Karpas-422 (cell line): Measurements from ENCODE around the gene RSAD1. TPM values are rescaled to one million over a fixed set of nuclear protein-coding genes. Genes with fewer than 3 reads are reported as not detected.

ENCODE experiments used
- DNase-seq: peaks from one replicate; pipeline ENCODE4 v3.0.0-alpha.2; 2015
- H2AFZ ChIP-seq: fragments of 200-600 bp; sonication (generic); 2 replicates; pipeline ENCODE4 v1.6.1; 2014; ENCODE audit warnings: antibody characterized with exemption, low read length, mixed read lengths
- H3K27ac ChIP-seq: fragments of 200-600 bp; sonication (generic); 2 replicates; pipeline ENCODE4 v1.5.1; 2014; ENCODE audit warnings: mild to moderate bottlenecking, low read length, moderate library complexity
- H3K27me3 ChIP-seq: fragments of 200-600 bp; sonication (generic); 2 replicates; pipeline ENCODE4 v1.6.1; 2014; ENCODE audit warnings: low read length, mixed read lengths
- H3K36me3 ChIP-seq: fragments of 200-600 bp; sonication (generic); 2 replicates; pipeline ENCODE4 v1.6.1; 2014; ENCODE audit warnings: low read length, mixed read lengths; ENCODE audit not compliant: insufficient read depth
- H3K4me1 ChIP-seq: fragments of 200-600 bp; sonication (generic); 2 replicates; pipeline ENCODE4 v1.6.1; 2014; ENCODE audit warnings: mild to moderate bottlenecking, low read length, mixed read lengths
- H3K4me2 ChIP-seq: fragments of 200-600 bp; sonication (generic); 2 replicates; pipeline ENCODE4 v1.6.1; 2014; ENCODE audit warnings: low read length, low read depth, mild to moderate bottlenecking; ENCODE audit not compliant: poor library complexity, severe bottlenecking
- H3K4me3 ChIP-seq: fragments of 200-600 bp; sonication (generic); 2 replicates; pipeline ENCODE4 v1.5.1; 2014; ENCODE audit warnings: mild to moderate bottlenecking, antibody characterized with exemption, low read length, mixed read lengths
- H3K79me2 ChIP-seq: fragments of 200-600 bp; sonication (generic); 2 replicates; pipeline ENCODE4 v1.6.1; 2014; ENCODE audit warnings: mild to moderate bottlenecking, low read length, mixed read lengths
- H3K9ac ChIP-seq: fragments of 200-600 bp; sonication (generic); 2 replicates; pipeline ENCODE4 v1.6.0; 2014; ENCODE audit warnings: low read length
- H3K9me2 ChIP-seq: fragments of 200-600 bp; sonication (generic), shearing (Covaris generic); replicated peaks from 2 replicates; pipeline ENCODE4 v1.6.0; 2014; ENCODE audit warnings: mild to moderate bottlenecking, low read length, moderate library complexity; ENCODE audit not compliant: insufficient read depth
- H3K9me3 ChIP-seq: fragments of 300-700, 200-600 bp; sonication (generic); 2 replicates; pipeline ENCODE4 v1.6.1; 2014; ENCODE audit warnings: low read length, mixed read lengths
- H4K20me1 ChIP-seq: fragments of 200-600 bp; sonication (generic); 2 replicates; pipeline ENCODE4 v1.6.1; 2014; ENCODE audit warnings: mild to moderate bottlenecking, antibody characterized with exemption, low read length, low read depth; ENCODE audit not compliant: insufficient read depth
- total RNA-seq: library from RNA; depleted of rRNA; stranded (reverse); fragments of >200 nt; shearing (Covaris generic); gene quantifications from 2 replicates; pipeline ENCODE4 v1.2.3, GENCODE V29; 2014; ENCODE audit warnings: low replicate concordance

The RSAD1 gene
- total RNA-seq, 1 experiment from 2014 or later, result 15.4 TPM

DNA sequence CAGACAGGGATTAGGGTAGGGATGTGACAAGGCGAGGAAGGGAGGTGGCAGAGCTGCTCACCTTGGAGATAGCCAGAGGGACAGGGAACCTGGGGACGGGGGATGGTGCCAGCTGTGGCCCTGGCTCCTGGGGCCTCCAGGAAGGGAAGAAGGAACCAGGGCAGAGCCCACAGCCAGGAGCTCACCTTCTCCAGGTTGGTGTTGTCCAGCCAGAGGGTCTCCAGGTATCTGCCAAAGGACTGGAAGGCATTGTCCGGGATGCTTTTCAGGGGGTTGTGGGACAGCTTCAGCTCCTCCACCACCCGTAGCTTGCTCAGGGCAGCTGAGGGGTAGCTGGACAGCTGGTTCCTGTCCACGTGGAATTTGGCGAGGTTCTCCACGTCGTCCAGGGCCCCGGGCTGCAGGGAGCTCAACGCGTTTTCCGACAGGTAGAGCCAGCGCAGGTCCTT lies 10.8 kb upstream of the RSAD1 start:
- no peak overlapping the region for H3K4me2 ChIP-seq
- H3K4me1 ChIP-seq, result no peaks in the 10 kb centered on the region
- no peak overlapping the region for H3K4me3 ChIP-seq
- H3K27me3 ChIP-seq, result no peaks in the 10 kb centered on the region
- no peaks in the 10 kb centered on the region for H3K36me3 ChIP-seq
- no peaks in the 10 kb centered on the region for H3K79me2 ChIP-seq
- H2AFZ ChIP-seq, result no peak overlapping the region
- H3K27ac ChIP-seq, result no peak overlapping the region
- no peaks in the 10 kb centered on the region for H4K20me1 ChIP-seq
- H3K9ac ChIP-seq, result no peak overlapping the region
- DNase-seq, result no peak
- no peaks in the 10 kb centered on the region for H3K9me3 ChIP-seq
- no peaks in the 10 kb centered on the region for H3K9me2 ChIP-seq

DNA sequence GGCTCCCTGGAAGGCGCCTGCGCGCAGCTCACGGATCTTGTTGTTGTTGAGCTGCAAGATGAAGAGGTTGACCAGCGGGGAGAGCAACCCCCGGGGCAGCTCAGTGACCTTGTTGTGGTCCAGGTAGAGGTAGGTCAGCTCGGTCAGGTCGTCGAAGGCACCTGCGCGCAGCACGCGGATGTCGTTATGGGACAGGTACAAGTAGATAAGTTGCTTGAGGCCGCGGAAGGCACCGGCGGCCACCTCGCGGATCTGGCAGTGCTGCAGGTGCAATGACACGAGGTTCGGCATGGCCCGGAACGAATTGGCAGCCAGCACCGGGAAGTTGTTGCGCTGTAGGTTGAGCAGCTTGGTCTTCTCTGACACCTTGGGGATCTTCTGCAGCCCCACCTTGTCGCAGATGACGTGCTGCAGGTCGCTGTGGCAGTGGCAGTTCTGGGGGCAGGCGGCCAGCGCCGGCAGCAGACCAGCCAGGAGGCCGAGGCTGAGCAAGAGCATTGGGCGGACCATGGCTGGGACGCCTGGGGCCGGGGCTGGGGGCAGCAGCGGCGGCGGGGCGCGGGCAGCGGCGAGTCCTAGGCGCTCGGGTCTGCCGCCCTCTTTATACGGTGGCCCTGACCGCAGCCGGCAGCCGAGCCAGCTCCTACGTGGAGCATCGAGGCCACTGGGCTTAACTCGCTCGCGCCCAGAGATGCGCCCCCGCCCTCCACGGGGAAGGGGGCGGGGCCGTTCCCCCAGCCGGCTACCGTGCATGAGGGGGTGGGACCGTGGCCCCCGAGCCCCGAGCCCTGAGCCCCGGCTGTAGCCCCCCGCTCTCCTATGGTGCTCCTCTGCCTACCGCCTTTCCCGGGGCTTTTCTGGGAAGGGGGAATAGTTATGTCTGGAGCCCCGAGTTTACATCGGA lies 10.1 kb upstream of the RSAD1 start, which contains the start of gene CHAD:
CHAD (minus strand) TSS at position 577 of the 904 bp plus-strand sequence; CDS start at position 510, 67 bp downstream.
- Histone ChIP-seq H3K27me3 (no peaks in the 10 kb centered on the region), H3K4me1 (no peaks in the 10 kb centered on the region), H3K4me2 (no peak within 1 kb of the TSS), H3K9me3 (no peaks in the 10 kb centered on the region), H4K20me1 (no peaks in the 10 kb centered on the region), H3K4me3 (no peak within 1 kb of the TSS), H3K27ac (no peak within 1 kb of the TSS), H3K79me2 (no peaks in the 10 kb centered on the region), H3K9ac (no peak within 1 kb of the TSS), H3K9me2 (no peaks in the 10 kb centered on the region), H2AFZ (no peak within 1 kb of the TSS), H3K36me3 (no peaks in the 10 kb centered on the region)
- no peak for DNase-seq

DNA sequence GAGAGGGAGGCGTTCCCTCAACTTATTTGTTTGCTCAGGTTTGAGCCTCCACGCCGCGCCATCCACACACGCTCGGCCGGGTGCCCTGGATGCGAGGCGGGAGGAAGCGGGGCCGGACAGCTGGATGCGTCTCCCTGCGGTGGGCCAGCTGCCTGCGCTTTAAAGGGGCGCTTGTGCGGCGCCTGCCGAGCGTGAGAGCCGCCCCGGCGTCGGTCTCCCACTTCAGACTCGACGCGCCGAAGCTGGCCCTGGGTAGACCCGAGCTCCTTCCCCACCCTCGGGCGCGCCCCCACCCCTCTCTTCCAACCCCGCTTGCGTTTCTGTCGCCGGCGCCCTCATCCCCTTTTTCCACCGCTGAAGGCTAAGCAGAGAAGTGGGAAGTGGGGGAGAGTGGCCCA lies 9.5 kb upstream of the RSAD1 start:
- Histone ChIP-seq H3K4me2 (no peak overlapping the region), H4K20me1 (no peaks in the 10 kb centered on the region), H3K27me3 (no peaks in the 10 kb centered on the region), H3K4me1 (no peaks in the 10 kb centered on the region), H2AFZ (no peak overlapping the region), H3K9ac (no peak overlapping the region), H3K4me3 (no peak overlapping the region), H3K27ac (no peak overlapping the region), H3K9me2 (no peaks in the 10 kb centered on the region), H3K79me2 (no peaks in the 10 kb centered on the region), H3K9me3 (no peaks in the 10 kb centered on the region), H3K36me3 (peaks cover 3% of the 10 kb centered on the region; the same call in 1 of the 2 replicates)
- no peak for DNase-seq

DNA sequence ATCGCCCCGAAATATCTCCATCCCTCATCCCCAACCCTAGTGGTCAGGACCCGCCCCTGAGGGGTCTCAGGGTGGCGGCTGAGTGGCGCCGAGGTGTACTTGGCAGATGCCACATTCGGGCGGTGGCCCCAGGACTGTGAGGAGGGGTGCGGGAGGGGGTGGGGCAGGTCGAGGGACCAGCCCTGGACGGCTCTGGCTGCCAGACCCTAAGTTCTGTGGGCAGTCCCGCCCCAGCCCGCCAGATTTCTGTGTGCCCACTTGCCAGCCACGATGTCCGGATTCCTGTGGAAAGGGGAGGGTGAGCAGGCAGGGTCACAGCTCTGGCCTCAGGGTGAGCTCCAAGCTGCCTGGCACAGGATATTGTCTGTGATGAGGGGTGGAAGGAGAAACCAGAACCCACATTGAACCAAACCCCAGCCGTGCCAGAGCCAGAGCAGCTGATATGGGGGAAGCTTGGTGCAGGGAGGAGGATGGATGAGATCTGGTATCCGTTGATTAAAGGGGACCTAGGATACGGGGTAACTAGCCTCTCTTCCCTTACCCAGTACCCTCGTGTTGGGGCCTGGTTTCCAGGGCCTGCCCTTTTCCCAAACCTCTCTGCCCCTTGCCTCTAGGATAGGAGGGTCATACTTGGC lies 8.9 kb upstream of the RSAD1 start:
- no peaks in the 10 kb centered on the region for H3K27me3 ChIP-seq
- H3K9me2 ChIP-seq, result no peaks in the 10 kb centered on the region
- H3K9me3 ChIP-seq, result no peaks in the 10 kb centered on the region
- peaks cover 3% of the 10 kb centered on the region; the same call in 1 of the 2 replicates for H3K36me3 ChIP-seq
- no peak overlapping the region for H2AFZ ChIP-seq
- no peak overlapping the region for H3K9ac ChIP-seq
- no peaks in the 10 kb centered on the region for H3K4me1 ChIP-seq
- H3K79me2 ChIP-seq, result no peaks in the 10 kb centered on the region
- no peak overlapping the region for H3K27ac ChIP-seq
- no peaks in the 10 kb centered on the region for H4K20me1 ChIP-seq
- no peak for DNase-seq
- no peak overlapping the region for H3K4me2 ChIP-seq
- no peak overlapping the region for H3K4me3 ChIP-seq

DNA sequence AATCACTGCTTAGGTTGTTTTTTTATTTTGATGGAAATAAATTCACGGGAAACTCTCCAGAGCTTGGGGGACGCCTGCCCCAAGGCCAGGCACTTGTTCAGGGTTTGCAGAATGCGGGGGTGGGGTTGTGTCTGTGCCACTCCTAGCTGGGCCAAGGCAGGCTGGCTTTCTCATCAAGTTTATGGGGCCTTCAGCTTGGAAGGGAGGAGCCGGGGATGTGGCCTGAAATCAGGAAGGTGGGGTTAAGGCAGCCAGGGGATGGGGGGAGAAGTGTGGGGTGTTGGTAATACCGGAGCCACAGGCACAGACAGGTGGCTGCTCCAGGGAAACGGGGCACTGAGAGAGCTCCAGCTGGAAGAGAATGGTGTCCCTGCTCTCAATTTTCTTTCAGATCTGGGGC lies 8.2 kb upstream of the RSAD1 start:
- no peak overlapping the region for H3K9ac ChIP-seq
- H3K9me2 ChIP-seq, result no peaks in the 10 kb centered on the region

DNA sequence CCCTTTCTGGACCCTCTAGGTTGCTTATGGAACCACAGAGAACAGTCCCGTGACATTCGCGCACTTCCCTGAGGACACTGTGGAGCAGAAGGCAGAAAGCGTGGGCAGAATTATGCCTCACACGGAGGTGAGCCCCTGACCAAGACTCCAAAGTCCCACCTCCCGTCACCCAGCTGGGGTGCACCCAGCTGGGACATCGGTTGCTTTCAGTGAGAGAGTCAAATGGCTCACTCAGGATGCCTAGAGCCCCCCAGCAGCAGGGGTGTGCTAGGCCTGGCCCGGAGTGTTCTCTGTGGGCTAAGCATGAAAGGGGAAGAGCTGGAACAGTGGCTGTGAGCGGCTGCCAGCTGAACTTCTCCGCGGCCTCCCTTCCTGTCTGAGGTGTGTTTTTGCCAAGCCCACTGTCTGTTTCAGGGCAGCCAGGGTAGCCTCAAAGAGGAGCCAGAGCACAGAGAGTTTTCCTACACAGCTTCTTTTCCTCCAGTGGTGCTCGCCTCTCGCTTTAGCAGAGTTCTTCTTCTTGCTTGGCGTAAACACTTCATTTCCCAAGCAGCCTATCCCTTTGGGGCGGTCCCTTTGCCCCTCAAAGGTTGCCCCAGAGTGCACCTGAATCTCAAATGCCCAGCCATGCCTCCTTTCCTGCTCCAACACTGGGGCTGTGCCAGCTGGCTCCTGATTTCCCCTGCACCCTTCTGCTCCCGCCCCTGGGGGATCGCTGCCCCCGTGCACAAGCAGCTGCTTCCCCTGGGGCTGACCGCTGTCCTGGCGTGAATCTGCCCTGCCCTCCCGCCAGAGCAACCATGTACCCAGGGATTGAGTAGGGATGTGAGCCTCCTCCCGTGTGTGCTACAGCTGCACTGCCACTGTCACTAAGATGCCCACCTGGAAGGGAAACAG lies 7.4 kb upstream of the RSAD1 start:
- Histone ChIP-seq H3K27ac (no peak overlapping the region), H3K4me2 (no peak overlapping the region), H3K79me2 (no peaks in the 10 kb centered on the region), H3K4me1 (no peaks in the 10 kb centered on the region), H3K36me3 (peaks cover 3% of the 10 kb centered on the region; the same call in 1 of the 2 replicates), H3K9me3 (no peaks in the 10 kb centered on the region), H3K27me3 (no peaks in the 10 kb centered on the region), H2AFZ (no peak overlapping the region), H4K20me1 (no peaks in the 10 kb centered on the region), H3K9ac (no peak overlapping the region), H3K4me3 (no peak overlapping the region), H3K9me2 (no peaks in the 10 kb centered on the region)
- no peak for DNase-seq

More for the DNA sequence above, 8.2 kb upstream of the RSAD1 start:
- H3K79me2 ChIP-seq, result no peaks in the 10 kb centered on the region
- H3K9me3 ChIP-seq, result no peaks in the 10 kb centered on the region
- H3K27ac ChIP-seq, result no peak overlapping the region
- no peak overlapping the region for H3K4me3 ChIP-seq
- no peaks in the 10 kb centered on the region for H4K20me1 ChIP-seq
- DNase-seq, result no peak
- H2AFZ ChIP-seq, result no peak overlapping the region
- no peaks in the 10 kb centered on the region for H3K27me3 ChIP-seq
- no peak overlapping the region for H3K4me2 ChIP-seq
- H3K4me1 ChIP-seq, result no peaks in the 10 kb centered on the region
- H3K36me3 ChIP-seq, result peaks cover 3% of the 10 kb centered on the region; the same call in 1 of the 2 replicates

DNA sequence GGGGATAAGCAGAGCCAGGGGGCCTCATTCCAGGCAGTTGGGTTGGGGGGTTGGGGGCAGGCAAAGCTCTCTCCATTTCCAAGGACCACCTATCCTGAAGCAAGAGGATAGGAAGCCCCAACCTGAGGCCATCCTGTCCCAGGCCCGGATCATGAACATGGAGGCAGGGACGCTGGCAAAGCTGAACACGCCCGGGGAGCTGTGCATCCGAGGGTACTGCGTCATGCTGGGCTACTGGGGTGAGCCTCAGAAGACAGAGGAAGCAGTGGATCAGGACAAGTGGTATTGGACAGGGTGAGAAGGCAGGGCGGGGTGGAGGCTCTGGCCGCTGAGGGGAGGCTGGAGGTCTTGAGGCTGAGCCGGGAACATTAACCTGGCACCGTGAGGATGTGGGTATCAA lies 6.4 kb upstream of the RSAD1 start:
- H3K27me3 ChIP-seq, result no peaks in the 10 kb centered on the region
- DNase-seq, result no peak
- no peak overlapping the region for H3K4me2 ChIP-seq
- H2AFZ ChIP-seq, result no peak overlapping the region
- H3K79me2 ChIP-seq, result no peaks in the 10 kb centered on the region
- H3K27ac ChIP-seq, result no peak overlapping the region
- H3K4me1 ChIP-seq, result no peaks in the 10 kb centered on the region
- peaks cover 3% of the 10 kb centered on the region; the same call in 1 of the 2 replicates for H3K36me3 ChIP-seq
- no peak overlapping the region for H3K4me3 ChIP-seq
- H3K9ac ChIP-seq, result no peak overlapping the region
- H4K20me1 ChIP-seq, result no peaks in the 10 kb centered on the region
- no peaks in the 10 kb centered on the region for H3K9me2 ChIP-seq
- H3K9me3 ChIP-seq, result no peaks in the 10 kb centered on the region
